Osteoblast (primary cell): Measurements from ENCODE around the gene NEK6. TPM values are rescaled to one million over a fixed set of nuclear protein-coding genes. Genes with fewer than 3 reads are reported as not detected.

Experiments
- DNase-seq: peaks from one replicate; pipeline ENCODE4 v3.0.0; 2011; ENCODE audit warnings: low spot score, mixed read lengths; ENCODE audit not compliant: insufficient read length; ENCODE audit errors: missing footprints
- H2AFZ ChIP-seq: 2 replicates; pipeline ENCODE4 v1.6.0; 2011; ENCODE audit warnings: mild to moderate bottlenecking, low read length
- H3K27ac ChIP-seq: 2 replicates; pipeline ENCODE4 v1.5.1; 2011; ENCODE audit warnings: mild to moderate bottlenecking, low read depth, low read length, moderate library complexity
- H3K27me3 ChIP-seq: 2 replicates; pipeline ENCODE4 v1.6.0; 2012; ENCODE audit warnings: mild to moderate bottlenecking, control low read depth, inconsistent platforms, low read length, moderate library complexity; ENCODE audit not compliant: insufficient read depth
- H3K36me3 ChIP-seq: 2 replicates; pipeline ENCODE4 v1.5.1; 2011; ENCODE audit warnings: mild to moderate bottlenecking, low read length, control low read depth, moderate library complexity; ENCODE audit not compliant: insufficient read depth
- H3K4me1 ChIP-seq: 2 replicates; pipeline ENCODE4 v1.5.1; 2011; ENCODE audit warnings: mild to moderate bottlenecking, low read length, control low read depth, moderate library complexity; ENCODE audit not compliant: insufficient read depth
- H3K4me2 ChIP-seq: 2 replicates; pipeline ENCODE4 v1.6.0; 2011; ENCODE audit warnings: mild to moderate bottlenecking, low read length; ENCODE audit not compliant: insufficient read depth
- H3K4me3 ChIP-seq: fragments of 200-600 bp; sonication (generic); 3 replicates; pipeline ENCODE4 v1.5.1; 2012; ENCODE audit warnings: mild to moderate bottlenecking, low read length, inconsistent platforms; ENCODE audit not compliant: insufficient read depth
- H3K79me2 ChIP-seq: 2 replicates; pipeline ENCODE4 v1.6.0; 2012; ENCODE audit warnings: mild to moderate bottlenecking, low read length, control low read depth, inconsistent platforms; ENCODE audit not compliant: insufficient read depth
- H3K9me3 ChIP-seq: 2 replicates; pipeline ENCODE4 v1.5.1; 2011; ENCODE audit warnings: low read depth, low read length, control low read depth
- H4K20me1 ChIP-seq: 2 replicates; pipeline ENCODE4 v1.6.0; 2012; ENCODE audit warnings: mild to moderate bottlenecking, low read length, control low read depth; ENCODE audit not compliant: insufficient read depth
- total RNA-seq: library from RNA; depleted of rRNA; stranded (reverse); fragments of >200 nt; gene quantifications from 2 replicates; pipeline ENCODE4 v1.2.3, GENCODE V29; 2012
- TF ChIP-seq, protein P1 (sequence below): IDR thresholded peaks from 2 replicates; pipeline ENCODE4 v1.5.1; 2011; ENCODE audit warnings: mild to moderate bottlenecking, low read depth, low read length, moderate library complexity; ENCODE audit errors: extremely low read depth

Gene NEK6
- total RNA-seq, 1 donor = 128 TPM

DNA sequence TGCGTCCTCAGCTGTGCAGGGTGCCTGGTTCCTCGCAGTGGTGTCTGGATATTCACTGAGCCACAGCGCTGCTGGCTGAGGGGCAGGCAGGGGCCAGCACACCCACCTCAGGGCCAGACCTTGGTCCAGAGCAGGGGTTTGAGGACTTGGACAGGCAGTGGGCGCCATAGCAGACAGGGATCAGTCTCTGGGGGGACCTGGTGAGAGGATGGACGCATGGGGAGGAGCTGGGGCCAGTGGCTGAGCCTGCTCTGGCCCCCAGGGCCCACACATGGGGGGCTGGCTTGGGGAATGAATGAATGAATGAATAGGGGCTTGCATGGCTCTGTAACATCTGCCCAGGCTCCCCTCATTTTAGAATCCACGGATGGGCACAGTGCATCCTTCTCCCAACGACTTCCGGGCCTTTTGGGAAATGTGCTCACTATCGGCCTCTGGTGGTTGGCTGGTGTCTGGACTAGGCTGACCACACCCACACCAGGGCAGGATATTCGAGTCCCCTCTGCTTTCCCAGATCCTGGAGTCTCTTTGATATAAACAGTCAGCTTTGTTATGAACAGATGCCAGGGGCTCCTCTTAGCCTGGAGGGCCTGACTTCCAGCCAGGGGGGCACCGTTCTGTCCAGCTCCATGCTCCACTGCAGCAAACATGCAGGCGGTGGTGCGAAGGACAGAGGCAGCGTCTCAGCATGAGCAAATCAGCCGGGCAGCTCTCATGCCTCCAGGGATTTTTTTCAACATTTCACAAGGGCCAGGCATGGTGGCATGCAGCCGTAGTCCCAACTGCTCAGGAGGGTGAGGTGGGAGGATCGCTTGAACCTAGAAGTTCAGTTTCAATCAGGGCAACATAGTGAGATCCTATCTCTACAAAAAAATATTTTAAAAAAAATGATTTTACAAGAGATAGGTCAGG is 62.6 kb downstream of the NEK6 start:
- Histone ChIP-seq H3K36me3 (peaks cover 92% of the 10 kb centered on the region), H3K4me2 (no peak overlapping the region)
- peak; percentile 99 for DNase-seq

DNA sequence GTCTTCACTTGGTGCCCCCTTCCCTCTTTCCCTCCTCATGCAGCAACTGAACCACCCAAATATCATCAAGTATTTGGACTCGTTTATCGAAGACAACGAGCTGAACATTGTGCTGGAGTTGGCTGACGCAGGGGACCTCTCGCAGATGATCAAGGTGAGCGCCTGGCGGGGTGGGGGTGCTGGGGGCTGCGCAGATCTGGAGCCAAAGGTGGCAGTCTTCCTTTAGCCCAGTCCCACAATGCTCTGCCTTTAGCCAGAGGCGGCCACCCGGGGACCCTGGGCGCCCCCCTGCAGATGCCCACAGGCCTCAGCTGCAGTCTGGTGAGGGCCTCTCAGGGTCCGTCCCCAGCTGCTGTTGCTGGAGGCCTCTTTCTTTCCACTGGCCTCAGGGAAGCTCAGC is 63.7 kb downstream of the NEK6 start:
- no peaks in the 10 kb centered on the region for H3K9me3 ChIP-seq
- TF ChIP-seq, protein P1, sequence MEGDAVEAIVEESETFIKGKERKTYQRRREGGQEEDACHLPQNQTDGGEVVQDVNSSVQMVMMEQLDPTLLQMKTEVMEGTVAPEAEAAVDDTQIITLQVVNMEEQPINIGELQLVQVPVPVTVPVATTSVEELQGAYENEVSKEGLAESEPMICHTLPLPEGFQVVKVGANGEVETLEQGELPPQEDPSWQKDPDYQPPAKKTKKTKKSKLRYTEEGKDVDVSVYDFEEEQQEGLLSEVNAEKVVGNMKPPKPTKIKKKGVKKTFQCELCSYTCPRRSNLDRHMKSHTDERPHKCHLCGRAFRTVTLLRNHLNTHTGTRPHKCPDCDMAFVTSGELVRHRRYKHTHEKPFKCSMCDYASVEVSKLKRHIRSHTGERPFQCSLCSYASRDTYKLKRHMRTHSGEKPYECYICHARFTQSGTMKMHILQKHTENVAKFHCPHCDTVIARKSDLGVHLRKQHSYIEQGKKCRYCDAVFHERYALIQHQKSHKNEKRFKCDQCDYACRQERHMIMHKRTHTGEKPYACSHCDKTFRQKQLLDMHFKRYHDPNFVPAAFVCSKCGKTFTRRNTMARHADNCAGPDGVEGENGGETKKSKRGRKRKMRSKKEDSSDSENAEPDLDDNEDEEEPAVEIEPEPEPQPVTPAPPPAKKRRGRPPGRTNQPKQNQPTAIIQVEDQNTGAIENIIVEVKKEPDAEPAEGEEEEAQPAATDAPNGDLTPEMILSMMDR = no peak
- H3K27me3 ChIP-seq = no peaks in the 10 kb centered on the region
- H3K36me3 ChIP-seq = peaks cover 91% of the 10 kb centered on the region
- no peak overlapping the region for H2AFZ ChIP-seq
- DNase-seq = peak; percentile 72
- H3K4me2 ChIP-seq = no peak overlapping the region
- H3K4me3 ChIP-seq = no peak overlapping the region
- H3K79me2 ChIP-seq = peaks cover 60% of the 10 kb centered on the region
- no peak overlapping the region for H3K27ac ChIP-seq
- no peaks in the 10 kb centered on the region for H3K4me1 ChIP-seq
- peaks cover 36% of the 10 kb centered on the region for H4K20me1 ChIP-seq

More for the DNA sequence above, 62.6 kb downstream of the NEK6 start:
- peak overlapping the region; percentile 23 for H3K27ac ChIP-seq
- no peaks in the 10 kb centered on the region for H3K27me3 ChIP-seq
- no peaks in the 10 kb centered on the region for H3K4me1 ChIP-seq
- no peak overlapping the region for H3K4me3 ChIP-seq
- no peak overlapping the region for H2AFZ ChIP-seq
- no peaks in the 10 kb centered on the region for H3K9me3 ChIP-seq
- peaks cover 69% of the 10 kb centered on the region for H3K79me2 ChIP-seq
- peaks cover 34% of the 10 kb centered on the region for H4K20me1 ChIP-seq
- TF ChIP-seq, protein P1 = peak; percentile 94

DNA sequence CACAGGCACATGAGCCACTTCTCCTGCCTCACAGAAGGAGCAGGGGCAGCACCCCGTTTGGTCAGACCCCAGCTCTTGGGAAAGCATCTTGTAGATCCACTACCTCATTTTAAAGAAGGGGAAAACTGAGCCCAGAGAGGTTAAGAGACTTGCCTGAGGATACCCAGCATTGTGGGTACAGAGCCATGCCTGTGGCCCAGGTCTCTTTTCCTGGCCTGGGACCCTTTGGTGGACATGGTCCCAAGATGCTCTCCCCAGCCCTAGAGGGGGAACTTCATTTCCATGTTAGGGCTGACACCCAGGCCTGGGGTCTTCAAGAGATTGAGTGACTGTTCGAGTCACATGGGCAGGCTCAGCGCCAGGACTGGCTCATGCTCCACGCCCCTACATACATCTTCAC is 64.2 kb downstream of the NEK6 start:
- H3K4me1 ChIP-seq = no peaks in the 10 kb centered on the region
- H4K20me1 ChIP-seq = peaks cover 42% of the 10 kb centered on the region
- peaks cover 91% of the 10 kb centered on the region for H3K36me3 ChIP-seq
- H3K79me2 ChIP-seq = peaks cover 58% of the 10 kb centered on the region
- peak; percentile 72 for DNase-seq
- no peak overlapping the region for H2AFZ ChIP-seq
- no peak overlapping the region for H3K4me2 ChIP-seq
- H3K27me3 ChIP-seq = no peaks in the 10 kb centered on the region
- H3K27ac ChIP-seq = no peak overlapping the region
- TF ChIP-seq, protein P1 = no peak
- H3K4me3 ChIP-seq = no peak overlapping the region
- H3K9me3 ChIP-seq = no peaks in the 10 kb centered on the region
